NCI-H82 treated with DMSO at 0.1 percent for 48 hours (cell line): ENCODE results near the gene E2F8.
"Not testable (repeated sequence)": the region's sequence is repeated elsewhere in the genome, so short reads cannot be mapped to it uniquely, and the experiment has no call there.

Experiments used
- DNase-seq: peaks from one replicate; lab custom pipeline; 2025; ENCODE audit not compliant: unreplicated experiment; lab: John Stamatoyannopoulos, UW

The E2F8 gene, protein sequence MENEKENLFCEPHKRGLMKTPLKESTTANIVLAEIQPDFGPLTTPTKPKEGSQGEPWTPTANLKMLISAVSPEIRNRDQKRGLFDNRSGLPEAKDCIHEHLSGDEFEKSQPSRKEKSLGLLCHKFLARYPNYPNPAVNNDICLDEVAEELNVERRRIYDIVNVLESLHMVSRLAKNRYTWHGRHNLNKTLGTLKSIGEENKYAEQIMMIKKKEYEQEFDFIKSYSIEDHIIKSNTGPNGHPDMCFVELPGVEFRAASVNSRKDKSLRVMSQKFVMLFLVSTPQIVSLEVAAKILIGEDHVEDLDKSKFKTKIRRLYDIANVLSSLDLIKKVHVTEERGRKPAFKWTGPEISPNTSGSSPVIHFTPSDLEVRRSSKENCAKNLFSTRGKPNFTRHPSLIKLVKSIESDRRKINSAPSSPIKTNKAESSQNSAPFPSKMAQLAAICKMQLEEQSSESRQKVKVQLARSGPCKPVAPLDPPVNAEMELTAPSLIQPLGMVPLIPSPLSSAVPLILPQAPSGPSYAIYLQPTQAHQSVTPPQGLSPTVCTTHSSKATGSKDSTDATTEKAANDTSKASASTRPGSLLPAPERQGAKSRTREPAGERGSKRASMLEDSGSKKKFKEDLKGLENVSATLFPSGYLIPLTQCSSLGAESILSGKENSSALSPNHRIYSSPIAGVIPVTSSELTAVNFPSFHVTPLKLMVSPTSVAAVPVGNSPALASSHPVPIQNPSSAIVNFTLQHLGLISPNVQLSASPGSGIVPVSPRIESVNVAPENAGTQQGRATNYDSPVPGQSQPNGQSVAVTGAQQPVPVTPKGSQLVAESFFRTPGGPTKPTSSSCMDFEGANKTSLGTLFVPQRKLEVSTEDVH

GRCh38 chr11:19240420-19241259 is at the start of gene E2F8:
TSS of gene E2F8 (minus strand) at chr11:19240945. CDS start at chr11:19240121, 824 bp downstream.
- DNase-seq, result peak; percentile 56

- no peak for DNase-seq
These were observed 49.6 kb upstream of the E2F8 start for GRCh38 chr11:19290356-19290755.

- DNase-seq, result peak; percentile 37
These were observed 47.5 kb upstream of the E2F8 start for GRCh38 chr11:19288256-19288655.

DNA sequence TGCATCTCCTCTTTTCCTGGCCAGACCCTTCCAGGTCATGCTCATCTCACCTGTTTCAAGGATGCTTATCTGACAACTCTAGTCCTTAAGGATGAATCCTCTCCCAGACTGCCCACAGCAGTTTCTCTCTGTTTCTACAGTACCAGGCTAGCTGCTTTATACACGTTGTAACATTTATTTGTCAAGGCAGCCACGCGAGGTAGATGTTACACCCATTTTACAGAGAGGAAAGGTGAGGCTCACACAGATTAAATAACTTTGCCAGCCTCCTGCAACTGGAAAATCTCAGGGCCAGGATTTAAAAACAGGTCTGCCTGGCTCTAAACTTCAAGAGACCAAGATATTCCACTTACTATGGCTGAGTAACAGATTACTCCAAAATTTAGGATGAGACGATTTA is 45.7 kb upstream of the E2F8 start:
- no peak for DNase-seq

DNA sequence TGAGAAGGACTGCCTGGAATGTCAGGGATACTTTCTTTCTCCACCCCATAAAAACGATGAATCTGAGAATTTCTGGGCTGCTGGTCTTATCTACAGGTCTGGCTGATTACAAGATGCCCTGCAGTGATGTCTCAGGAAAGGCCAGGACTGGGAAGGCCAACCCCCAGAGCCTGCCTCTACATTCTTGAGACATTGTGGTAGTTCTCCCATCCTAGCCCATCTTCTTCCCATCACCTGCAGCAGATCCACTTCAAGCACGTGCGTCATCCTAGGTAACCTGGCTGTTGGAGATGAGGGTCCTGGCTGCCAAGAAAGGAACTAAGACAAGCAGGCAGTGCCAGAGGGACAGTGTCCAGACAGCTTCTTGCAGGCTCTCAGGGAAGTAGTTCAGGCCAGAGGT is 44.1 kb upstream of the E2F8 start:
- no peak for DNase-seq

GRCh38 chr11:19283991-19284390 is 43.2 kb upstream of the E2F8 start:
- no peak for DNase-seq

DNA sequence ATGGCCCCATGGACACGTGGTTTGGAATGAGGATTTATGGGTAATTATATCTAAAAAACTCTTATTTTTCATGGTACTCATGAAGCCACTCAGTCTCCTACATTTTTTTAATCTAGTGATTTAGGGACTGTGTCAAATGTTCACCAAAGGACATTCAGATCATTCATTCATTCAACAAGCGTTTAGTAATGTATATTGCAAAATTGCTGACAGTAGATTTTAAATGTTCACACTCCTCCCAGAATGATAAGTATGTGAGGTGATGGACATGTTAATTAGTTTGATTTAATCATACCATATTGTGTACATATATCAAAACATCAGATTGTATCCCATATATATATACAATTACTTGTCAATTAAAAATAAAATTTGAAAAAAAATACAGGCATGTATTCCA is 40.8 kb upstream of the E2F8 start:
- DNase-seq, result no peak

GRCh38 chr11:19281041-19281440 is 40.3 kb upstream of the E2F8 start:
- DNase-seq, result no peak

DNA sequence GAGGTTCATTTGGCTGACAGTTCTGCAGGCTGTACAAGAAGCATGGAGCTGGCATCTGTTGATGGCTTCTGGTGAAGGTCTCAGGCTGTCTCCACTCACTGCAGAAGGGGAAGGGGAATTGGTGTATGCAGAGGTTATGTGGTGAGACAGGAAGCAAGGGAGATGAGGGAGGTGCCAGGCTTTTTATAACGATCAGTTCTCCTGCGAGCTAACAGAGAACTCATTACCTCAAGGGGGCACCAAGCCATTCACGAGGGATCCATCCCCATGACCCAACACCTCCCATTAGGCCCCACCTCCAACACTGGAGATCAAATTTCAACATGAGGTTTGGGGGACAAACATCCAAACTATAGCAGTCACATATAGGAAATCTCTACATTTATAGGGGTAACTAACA is 38.7 kb upstream of the E2F8 start:
- no peak for DNase-seq

- DNase-seq, result no peak
These were observed 36.4 kb upstream of the E2F8 start for GRCh38 chr11:19276859-19277808.

DNA sequence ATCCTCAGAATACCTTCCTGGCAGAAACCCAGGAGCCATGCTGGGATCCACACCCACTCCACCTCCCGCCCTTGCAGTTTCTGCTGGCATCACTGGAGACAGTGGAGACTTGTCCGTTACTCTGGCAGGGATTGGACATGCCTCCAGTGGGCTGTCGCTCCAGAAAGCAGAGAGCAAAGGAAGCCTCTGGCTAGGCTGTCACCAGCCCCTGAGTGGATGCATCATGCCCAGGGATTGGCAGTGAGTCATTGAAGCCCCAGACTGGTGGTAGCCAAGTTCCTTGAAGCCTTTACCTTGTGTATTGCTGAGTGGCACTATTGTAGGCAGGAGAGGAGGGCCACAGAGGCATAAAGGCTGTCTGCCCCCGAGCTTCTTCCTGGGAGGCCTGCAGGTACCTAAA is 34.8 kb upstream of the E2F8 start:
- DNase-seq, result no peak

DNA sequence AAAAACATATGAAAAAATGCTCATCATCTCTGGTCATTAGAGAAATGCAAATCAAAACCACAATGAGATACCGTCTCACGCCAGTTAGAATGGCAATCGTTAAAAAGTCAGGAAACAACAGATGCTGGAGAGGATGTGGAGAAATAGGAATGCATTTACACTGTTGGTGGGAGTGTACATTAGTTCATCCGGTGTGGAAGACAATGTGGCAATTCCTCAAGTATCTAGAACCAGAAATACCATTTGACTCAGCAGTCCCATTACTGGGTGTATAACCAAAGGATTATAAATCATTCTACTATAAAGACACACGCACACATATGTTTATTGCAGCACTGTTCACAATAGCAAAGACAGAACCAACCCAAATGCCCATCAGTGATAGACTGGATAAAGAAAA is 32.5 kb upstream of the E2F8 start:
- DNase-seq, result not testable (repeated sequence)

GRCh38 chr11:19268909-19269308 is 28.2 kb upstream of the E2F8 start:
- DNase-seq, result no peak

DNA sequence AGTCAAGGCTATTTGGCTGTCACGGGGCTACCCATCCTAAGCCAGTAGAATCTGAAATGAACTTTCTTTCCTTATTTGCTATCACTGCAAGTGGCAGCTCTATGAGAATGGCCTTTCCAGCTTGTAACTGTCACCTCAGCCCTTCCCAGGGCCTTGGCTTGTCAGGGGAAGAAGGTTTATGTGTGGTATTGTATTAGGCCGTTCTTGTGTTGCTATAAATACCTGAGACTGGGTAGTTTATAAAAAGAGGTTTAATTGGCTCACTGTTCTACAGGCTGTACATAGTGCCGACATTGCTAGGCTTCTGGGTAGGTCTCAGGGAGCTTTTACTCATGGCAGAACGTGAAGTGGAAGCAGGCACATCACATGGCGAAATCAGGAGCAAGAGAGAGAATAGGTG is 26.8 kb upstream of the E2F8 start:
- no peak for DNase-seq

DNA sequence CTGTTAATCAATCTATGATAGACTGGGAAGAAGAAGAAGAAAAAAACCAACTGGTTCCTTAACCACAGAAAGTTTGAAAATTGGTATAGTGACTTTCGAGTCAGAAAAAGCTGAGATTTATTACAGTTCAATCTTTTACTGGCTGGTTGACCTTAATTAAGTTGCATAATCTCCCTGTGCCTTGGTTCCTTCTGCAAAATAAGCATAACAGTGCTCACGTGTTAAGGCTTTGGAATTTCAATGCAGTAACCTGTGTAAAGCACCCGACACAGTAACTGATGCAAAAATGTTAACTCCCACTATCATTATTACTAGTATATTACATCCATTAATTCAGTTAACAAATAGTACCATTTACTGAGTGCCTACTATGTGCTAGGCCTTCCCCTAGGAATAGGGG is 22.6 kb upstream of the E2F8 start:
- DNase-seq, result no peak

DNA sequence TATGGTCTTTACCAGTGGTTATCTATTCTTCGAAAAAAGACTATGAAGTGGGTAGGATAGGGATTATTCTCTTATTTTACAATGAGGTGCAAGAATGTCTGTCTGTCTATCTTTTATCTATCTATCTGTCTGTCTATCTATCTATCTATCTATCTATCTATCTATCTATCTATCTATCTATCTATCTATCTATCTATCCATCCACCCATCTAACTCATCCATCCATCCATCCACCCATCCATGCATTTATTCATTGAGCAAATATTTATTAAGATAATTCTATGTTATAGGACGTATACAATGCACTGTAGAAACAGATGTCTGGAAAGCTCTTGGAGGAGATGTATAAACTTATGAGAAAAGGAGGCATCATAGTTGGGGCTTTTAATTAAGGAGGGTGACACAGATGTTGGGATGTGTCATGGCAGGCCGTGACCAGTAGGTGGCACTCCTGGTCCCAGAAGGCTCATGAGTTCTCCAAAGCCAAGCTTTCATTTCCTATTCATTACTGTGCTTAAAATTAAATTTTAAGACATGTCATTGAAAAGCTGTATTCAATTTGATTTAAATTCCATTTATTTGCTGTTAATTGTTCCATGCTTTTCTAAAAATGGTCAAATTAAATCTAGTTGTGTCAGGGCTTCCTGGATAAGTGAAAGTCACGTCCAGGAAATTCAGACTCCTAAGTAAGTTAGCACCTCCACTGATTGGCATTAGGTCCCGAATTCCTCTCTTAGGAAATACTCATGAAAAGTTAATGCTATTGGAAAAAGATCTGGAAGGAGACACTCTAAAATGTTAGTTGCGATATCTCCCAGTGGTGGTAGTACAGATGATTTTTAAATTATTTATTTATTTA is 19.0 kb upstream of the E2F8 start:
- no peak for DNase-seq

- no peak for DNase-seq
These were observed 18.0 kb upstream of the E2F8 start for GRCh38 chr11:19258641-19259230.

- DNase-seq, result not testable (repeated sequence)
These were observed 13.7 kb upstream of the E2F8 start for GRCh38 chr11:19254441-19254840.

GRCh38 chr11:19253817-19254216 is 13.1 kb upstream of the E2F8 start:
- no peak for DNase-seq
